ENCODE measurements around the gene IRGC.

The IRGC gene

GRCh38 chr19:43721469-43722048, 5.7 kb downstream of the IRGC start:
- TF ChIP-seq POLR2AphosphoS5 (IDR thresholded peaks at IDR 0.05; ENCODE audit: low read depth, low read length) (no peak), SIN3A (IDR thresholded peaks at IDR 0.05; ENCODE audit: borderline replicate concordance, insufficient read depth, low read length) (no peak), TAF1 (IDR thresholded peaks at IDR 0.05; ENCODE audit: borderline replicate concordance, insufficient read depth, low read length) (no peak), REST (IDR thresholded peaks at IDR 0.05; ENCODE audit: insufficient read depth in 1 of 2, low read depth in 2 of 2, low read length in 2 of 2) (no peak), FOXP2 (optimal IDR thresholded peaks at IDR 0.05; ENCODE audit: borderline replicate concordance, extremely low read depth, extremely low read length, insufficient read depth) (no peak)

- TF ChIP-seq FOXP2 (optimal IDR thresholded peaks at IDR 0.05; ENCODE audit: borderline replicate concordance, extremely low read depth, extremely low read length, insufficient read depth) (no peak), TAF1 (IDR thresholded peaks at IDR 0.05; ENCODE audit: borderline replicate concordance, insufficient read depth, low read length) (no peak), REST (IDR thresholded peaks at IDR 0.05; ENCODE audit: insufficient read depth in 1 of 2, low read depth in 2 of 2, low read length in 2 of 2) (no peak), POLR2AphosphoS5 (IDR thresholded peaks at IDR 0.05; ENCODE audit: low read depth, low read length) (no peak), SIN3A (IDR thresholded peaks at IDR 0.05; ENCODE audit: borderline replicate concordance, insufficient read depth, low read length) (no peak)
Observed at GRCh38 chr19:43723588-43723987, 7.7 kb downstream of the IRGC start.

- TF ChIP-seq TAF1 (IDR thresholded peaks at IDR 0.05; ENCODE audit: borderline replicate concordance, insufficient read depth, low read length) (no peak), FOXP2 (optimal IDR thresholded peaks at IDR 0.05; ENCODE audit: borderline replicate concordance, extremely low read depth, extremely low read length, insufficient read depth) (no peak), SIN3A (IDR thresholded peaks at IDR 0.05; ENCODE audit: borderline replicate concordance, insufficient read depth, low read length) (no peak)
Observed at GRCh38 chr19:43724896-43725295, 9.0 kb downstream of the IRGC start.

GRCh38 chr19:43725468-43725867, 9.6 kb downstream of the IRGC start:
- TF ChIP-seq REST (IDR thresholded peaks at IDR 0.05; ENCODE audit: insufficient read depth in 1 of 2, low read depth in 2 of 2, low read length in 2 of 2) = no peak
- no peak for TF ChIP-seq POLR2AphosphoS5 (IDR thresholded peaks at IDR 0.05; ENCODE audit: low read depth, low read length)
- no peak for TF ChIP-seq FOXP2 (optimal IDR thresholded peaks at IDR 0.05; ENCODE audit: borderline replicate concordance, extremely low read depth, extremely low read length, insufficient read depth)
- TF ChIP-seq SIN3A (IDR thresholded peaks at IDR 0.05; ENCODE audit: borderline replicate concordance, insufficient read depth, low read length) = no peak
- no peak for TF ChIP-seq TAF1 (IDR thresholded peaks at IDR 0.05; ENCODE audit: borderline replicate concordance, insufficient read depth, low read length)

GRCh38 chr19:43726736-43727592, 11.1 kb downstream of the IRGC start:
- TF ChIP-seq REST (IDR thresholded peaks at IDR 0.05; ENCODE audit: insufficient read depth in 1 of 2, low read depth in 2 of 2, low read length in 2 of 2) = no peak
- TF ChIP-seq SIN3A (IDR thresholded peaks at IDR 0.05; ENCODE audit: borderline replicate concordance, insufficient read depth, low read length) = no peak
- TF ChIP-seq FOXP2 (optimal IDR thresholded peaks at IDR 0.05; ENCODE audit: borderline replicate concordance, extremely low read depth, extremely low read length, insufficient read depth) = no peak
- no peak for TF ChIP-seq POLR2AphosphoS5 (IDR thresholded peaks at IDR 0.05; ENCODE audit: low read depth, low read length)
- TF ChIP-seq TAF1 (IDR thresholded peaks at IDR 0.05; ENCODE audit: borderline replicate concordance, insufficient read depth, low read length) = no peak
